ENCODE results near the gene SUGCT. TPM values are rescaled to one million over a fixed set of nuclear protein-coding genes. Genes with fewer than 3 reads are reported as not detected.

The SUGCT gene
- total RNA-seq, 1 donor from 2014 or later, result 1.7 TPM

GRCh38 chr7:40482845-40483244 is 348.0 kb downstream of the SUGCT start:
- H3K4me3 ChIP-seq, result no peak overlapping the region
- no peak for ATAC-seq
- no peaks in the 10 kb centered on the region for H3K9me3 ChIP-seq
- no peak for DNase-seq
- no peak overlapping the region for H3K27ac ChIP-seq
- no peak for TF ChIP-seq CTCF (IDR thresholded peaks at IDR 0.05)
- H3K4me1 ChIP-seq, result no peaks in the 10 kb centered on the region
- intact Hi-C loops (cut with DNase I), result no loop called here
- no peaks in the 10 kb centered on the region for H3K36me3 ChIP-seq
- H3K27me3 ChIP-seq (ENCODE audit: low read depth), result no peaks in the 10 kb centered on the region

- Histone ChIP-seq H3K27ac (no peak overlapping the region), H3K4me3 (no peak overlapping the region), H3K27me3 (ENCODE audit: low read depth) (no peaks in the 10 kb centered on the region), H3K4me1 (no peaks in the 10 kb centered on the region), H3K36me3 (no peaks in the 10 kb centered on the region), H3K9me3 (no peaks in the 10 kb centered on the region)
- no peak for TF ChIP-seq CTCF (IDR thresholded peaks at IDR 0.05)
- DNase-seq (no peak), ATAC-seq (no peak)
- intact Hi-C loops (cut with DNase I), result no loop called here
These were observed 348.8 kb downstream of the SUGCT start for GRCh38 chr7:40483630-40484029.

GRCh38 chr7:40489844-40490602 is 355.2 kb downstream of the SUGCT start:
- no peak for TF ChIP-seq CTCF (IDR thresholded peaks at IDR 0.05)
- Histone ChIP-seq H3K4me3 (no peak overlapping the region), H3K27me3 (ENCODE audit: low read depth) (no peaks in the 10 kb centered on the region), H3K36me3 (no peaks in the 10 kb centered on the region), H3K27ac (no peak overlapping the region), H3K4me1 (no peaks in the 10 kb centered on the region), H3K9me3 (no peaks in the 10 kb centered on the region)
- DNase-seq (no peak), ATAC-seq (no peak)
- intact Hi-C loops (cut with DNase I), result no loop called here

GRCh38 chr7:40490603-40490924 is 355.8 kb downstream of the SUGCT start:
- intact Hi-C loops (cut with DNase I), result no loop called here
- no peaks in the 10 kb centered on the region for H3K27me3 ChIP-seq (ENCODE audit: low read depth)
- no peak overlapping the region for H3K4me3 ChIP-seq
- no peak for DNase-seq
- H3K4me1 ChIP-seq, result no peaks in the 10 kb centered on the region
- no peak overlapping the region for H3K27ac ChIP-seq
- H3K36me3 ChIP-seq, result no peaks in the 10 kb centered on the region
- ATAC-seq, result no peak
- no peak for TF ChIP-seq CTCF (IDR thresholded peaks at IDR 0.05)
- H3K9me3 ChIP-seq, result no peaks in the 10 kb centered on the region

GRCh38 chr7:40492946-40493345 is 358.1 kb downstream of the SUGCT start:
- intact Hi-C loops (cut with DNase I), result no loop called here
- Histone ChIP-seq H3K4me3 (no peak overlapping the region), H3K9me3 (no peaks in the 10 kb centered on the region), H3K27ac (no peak overlapping the region), H3K4me1 (no peaks in the 10 kb centered on the region), H3K27me3 (ENCODE audit: low read depth) (no peaks in the 10 kb centered on the region), H3K36me3 (no peaks in the 10 kb centered on the region)
- ATAC-seq (no peak), DNase-seq (no peak)
- no peak for TF ChIP-seq CTCF (IDR thresholded peaks at IDR 0.05)

Measured in lower lobe of right lung (tissue), 2 donors.